ENCODE results near the gene CYP8B1.
A peak's percentile ranks its signal among the peaks of the same experiment; 100 is the strongest.
"Not testable (repeated sequence)": the region's sequence is repeated elsewhere in the genome, so short reads cannot be mapped to it uniquely, and the experiment has no call there.

The CYP8B1 gene

GRCh38 chr3:42886294-42886822 is 10.7 kb upstream of the CYP8B1 start:
- no peak for DNase-seq (ENCODE audit: low spot score)

- no peak for DNase-seq (ENCODE audit: low spot score)
Observed at GRCh38 chr3:42884324-42884723, 8.6 kb upstream of the CYP8B1 start.

- not testable (repeated sequence) for DNase-seq (ENCODE audit: low spot score)
Observed at GRCh38 chr3:42883251-42883930, 7.7 kb upstream of the CYP8B1 start.

GRCh38 chr3:42880601-42881451 is 5.1 kb upstream of the CYP8B1 start:
- peak; percentile 94 for DNase-seq (ENCODE audit: low spot score)

GRCh38 chr3:42880183-42880582 is 4.5 kb upstream of the CYP8B1 start:
- DNase-seq (ENCODE audit: low spot score) = no peak

GRCh38 chr3:42877881-42878280 is 2.2 kb upstream of the CYP8B1 start:
- no peak for DNase-seq (ENCODE audit: low spot score)

- DNase-seq (ENCODE audit: low spot score) = no peak
Observed at GRCh38 chr3:42876940-42877720, 1.5 kb upstream of the CYP8B1 start.

GRCh38 chr3:42876401-42876800 is 722 bp upstream of the CYP8B1 start:
- no peak for DNase-seq (ENCODE audit: low spot score)

- DNase-seq (ENCODE audit: low spot score) = no peak
Observed at GRCh38 chr3:42874749-42875148, 930 bp downstream of the CYP8B1 start.

- DNase-seq (ENCODE audit: low spot score) = no peak
Observed at GRCh38 chr3:42873221-42873982, 2.3 kb downstream of the CYP8B1 start.

GRCh38 chr3:42872718-42873117 is 3.0 kb downstream of the CYP8B1 start:
- DNase-seq (ENCODE audit: low spot score) = no peak

GRCh38 chr3:42871592-42872196 is 4.0 kb downstream of the CYP8B1 start:
- no peak for DNase-seq (ENCODE audit: low spot score)

GRCh38 chr3:42868841-42869240 is 6.8 kb downstream of the CYP8B1 start:
- DNase-seq (ENCODE audit: low spot score) = no peak

GRCh38 chr3:42867138-42867537 is 8.5 kb downstream of the CYP8B1 start:
- DNase-seq (ENCODE audit: low spot score) = no peak

GRCh38 chr3:42865256-42865655 is 10.4 kb downstream of the CYP8B1 start:
- DNase-seq (ENCODE audit: low spot score) = no peak

GRCh38 chr3:42864321-42864950 is 11.2 kb downstream of the CYP8B1 start:
- DNase-seq (ENCODE audit: low spot score) = no peak

- DNase-seq (ENCODE audit: low spot score) = no peak
Observed at GRCh38 chr3:42856544-42856943, 19.1 kb downstream of the CYP8B1 start.

GRCh38 chr3:42855547-42856380 is 19.9 kb downstream of the CYP8B1 start:
- no peak for DNase-seq (ENCODE audit: low spot score)

- no peak for DNase-seq (ENCODE audit: low spot score)
Observed at GRCh38 chr3:42855219-42855546, 20.5 kb downstream of the CYP8B1 start.

- DNase-seq (ENCODE audit: low spot score) = no peak
Observed at GRCh38 chr3:42853739-42854302, 21.9 kb downstream of the CYP8B1 start.

Measured in iPS-NIHi11 (cell line).